ENCODE data around the gene SORCS2. TPM values are rescaled to one million over a fixed set of nuclear protein-coding genes. Genes with fewer than 3 reads are reported as not detected.

Gene SORCS2
- total and polyA plus RNA-seq, 3 donors from 2014 or later: 2.7 to 4.6 (median 2.9) TPM

DNA sequence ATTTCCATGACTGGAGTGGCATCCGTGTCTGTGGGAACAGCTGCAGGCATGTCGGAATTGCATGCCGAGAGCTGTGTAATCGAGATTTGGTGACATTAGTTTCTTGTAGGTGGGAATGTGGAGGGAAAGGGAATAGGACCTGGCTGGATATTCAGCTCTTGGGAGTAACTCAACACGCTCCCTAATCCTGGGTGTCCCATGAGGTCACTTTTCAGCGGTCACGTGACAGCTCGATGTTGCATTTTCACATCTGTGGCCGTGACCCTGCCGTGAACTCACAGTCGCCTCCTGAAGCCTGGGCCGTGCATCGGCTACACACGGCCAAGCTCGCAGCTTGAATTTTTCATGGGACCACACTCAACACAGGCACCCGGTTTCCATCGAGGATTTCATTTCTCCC lies 268.2 kb downstream of the SORCS2 start:
- WGBS, 2 donors: 35 to 36% methylated on average over 16 to 17 of the region's 17 CpGs
- no peaks in the 10 kb centered on the region for H3K36me3 ChIP-seq (ENCODE audit: low read depth, missing control alignments)
- intact Hi-C loops (cut with DNase I; ENCODE audit: low total_unique reads): no loop called here
- H3K27ac ChIP-seq: no peak overlapping the region
- TF ChIP-seq POLR2A (IDR thresholded peaks at IDR 0.05): no peak
- TF ChIP-seq, protein P1, sequence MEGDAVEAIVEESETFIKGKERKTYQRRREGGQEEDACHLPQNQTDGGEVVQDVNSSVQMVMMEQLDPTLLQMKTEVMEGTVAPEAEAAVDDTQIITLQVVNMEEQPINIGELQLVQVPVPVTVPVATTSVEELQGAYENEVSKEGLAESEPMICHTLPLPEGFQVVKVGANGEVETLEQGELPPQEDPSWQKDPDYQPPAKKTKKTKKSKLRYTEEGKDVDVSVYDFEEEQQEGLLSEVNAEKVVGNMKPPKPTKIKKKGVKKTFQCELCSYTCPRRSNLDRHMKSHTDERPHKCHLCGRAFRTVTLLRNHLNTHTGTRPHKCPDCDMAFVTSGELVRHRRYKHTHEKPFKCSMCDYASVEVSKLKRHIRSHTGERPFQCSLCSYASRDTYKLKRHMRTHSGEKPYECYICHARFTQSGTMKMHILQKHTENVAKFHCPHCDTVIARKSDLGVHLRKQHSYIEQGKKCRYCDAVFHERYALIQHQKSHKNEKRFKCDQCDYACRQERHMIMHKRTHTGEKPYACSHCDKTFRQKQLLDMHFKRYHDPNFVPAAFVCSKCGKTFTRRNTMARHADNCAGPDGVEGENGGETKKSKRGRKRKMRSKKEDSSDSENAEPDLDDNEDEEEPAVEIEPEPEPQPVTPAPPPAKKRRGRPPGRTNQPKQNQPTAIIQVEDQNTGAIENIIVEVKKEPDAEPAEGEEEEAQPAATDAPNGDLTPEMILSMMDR (IDR thresholded peaks at IDR 0.05): peak in 1 of 3 experiments; percentile 14
- peaks cover 18% of the 10 kb centered on the region for H3K4me1 ChIP-seq
- no peak overlapping the region for H3K4me3 ChIP-seq
- no peaks in the 10 kb centered on the region for H3K9me3 ChIP-seq
- peak; percentile 93 for DNase-seq
- no peaks in the 10 kb centered on the region for H3K27me3 ChIP-seq

DNA sequence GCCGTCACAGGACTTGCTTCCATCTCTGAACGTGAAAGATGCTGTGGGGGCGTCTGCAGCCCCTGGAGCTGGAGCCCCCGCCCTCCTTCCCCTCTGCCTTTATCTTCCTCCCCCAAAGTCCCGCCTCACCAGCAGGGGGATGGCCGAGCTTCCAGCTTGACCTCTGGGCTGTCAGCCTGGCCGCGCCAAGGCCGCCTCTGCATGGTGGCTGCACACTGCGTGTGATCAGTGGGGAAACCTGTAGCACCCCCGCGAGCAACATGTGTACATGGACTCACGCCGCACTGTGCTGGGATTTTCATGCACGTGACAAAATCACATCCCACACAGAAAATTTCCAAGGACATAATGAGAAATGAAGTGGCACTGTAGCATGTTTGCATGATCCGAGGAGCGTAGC lies 268.9 kb downstream of the SORCS2 start:
- WGBS, 2 donors: 38 to 49% methylated on average over 16 to 17 of the region's 17 CpGs
- Histone ChIP-seq H3K4me3 (no peak overlapping the region), H3K27ac (no peak overlapping the region), H3K4me1 (peaks cover 18% of the 10 kb centered on the region), H3K36me3 (ENCODE audit: low read depth, missing control alignments) (no peaks in the 10 kb centered on the region), H3K9me3 (no peaks in the 10 kb centered on the region), H3K27me3 (no peaks in the 10 kb centered on the region)
- TF ChIP-seq, protein P1 (IDR thresholded peaks at IDR 0.05): no peak
- TF ChIP-seq POLR2A (IDR thresholded peaks at IDR 0.05): no peak
- intact Hi-C loops (cut with DNase I; ENCODE audit: low total_unique reads): no loop called here
- DNase-seq: no peak

DNA sequence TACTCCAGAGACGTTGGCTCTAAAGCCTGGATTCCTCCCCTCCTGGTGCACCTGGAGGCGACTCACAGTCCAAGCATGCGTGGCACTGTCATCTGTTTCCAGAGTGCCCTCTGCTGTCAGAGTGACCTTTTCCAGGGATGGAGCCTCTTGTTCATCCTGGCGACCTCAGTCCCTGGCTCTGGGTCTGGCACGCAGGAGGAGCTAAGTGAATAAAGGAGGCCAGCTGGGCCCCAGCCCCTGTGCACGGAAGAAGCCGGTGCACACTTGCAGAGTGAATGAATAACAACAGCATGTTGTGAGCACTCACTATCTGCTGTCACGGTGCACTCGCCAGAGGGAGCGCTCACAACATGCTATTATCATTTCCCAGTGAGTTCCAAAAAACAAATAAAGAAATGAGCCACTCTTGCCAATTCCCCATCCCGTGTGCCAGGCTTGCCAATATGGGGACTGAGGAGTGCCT lies 270.2 kb downstream of the SORCS2 start:
- Histone ChIP-seq H3K36me3 (ENCODE audit: low read depth, missing control alignments) (no peaks in the 10 kb centered on the region), H3K4me1 (peaks cover 18% of the 10 kb centered on the region), H3K27me3 (no peaks in the 10 kb centered on the region), H3K27ac (no peak overlapping the region), H3K9me3 (no peaks in the 10 kb centered on the region), H3K4me3 (no peak overlapping the region)
- no peak for TF ChIP-seq POLR2A (IDR thresholded peaks at IDR 0.05)
- TF ChIP-seq, protein P1 (IDR thresholded peaks at IDR 0.05): peak in 2 of 3 experiments; percentile 7 to 22
- 47 to 48% methylated on average over 8 to 11 of the region's 11 CpGs for WGBS, 2 donors
- DNase-seq: peak; percentile 70
- intact Hi-C loops (cut with DNase I; ENCODE audit: low total_unique reads): no loop called here

DNA sequence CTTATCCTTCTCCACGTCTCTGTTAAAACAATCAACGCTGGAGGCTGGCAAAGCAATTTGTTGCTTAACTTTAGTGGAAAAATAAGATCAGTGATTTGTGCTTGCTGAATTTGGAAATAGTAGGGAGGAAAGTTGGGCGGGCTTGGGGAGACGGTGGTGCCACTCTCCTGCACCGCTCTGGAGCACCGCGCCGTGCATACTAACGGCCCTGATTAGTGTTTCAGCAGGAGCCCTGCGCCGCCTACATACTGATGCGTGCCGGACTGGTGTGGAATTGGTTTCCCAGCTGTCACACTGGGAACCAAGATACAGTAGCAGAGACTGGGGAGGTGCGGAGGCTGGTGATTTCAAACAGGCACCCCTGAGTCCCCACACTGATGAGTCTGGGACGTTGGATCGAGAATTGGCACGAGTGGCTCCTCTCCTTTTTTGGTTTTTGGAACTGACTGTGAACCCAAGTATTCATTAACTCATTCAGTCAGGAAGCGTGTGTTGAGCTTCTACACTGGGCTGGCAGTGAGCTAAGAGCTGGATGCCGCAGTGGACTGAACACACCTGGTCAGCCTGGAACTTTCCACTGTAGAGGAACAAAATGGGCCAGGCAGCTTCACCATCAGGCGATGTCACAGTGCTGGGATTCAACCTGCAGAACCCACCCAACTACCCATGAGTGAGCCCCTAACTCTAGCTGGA lies 271.4 kb downstream of the SORCS2 start:
- no peaks in the 10 kb centered on the region for H3K27me3 ChIP-seq
- no peak for DNase-seq
- H3K27ac ChIP-seq: no peak overlapping the region
- peaks cover 18% of the 10 kb centered on the region for H3K4me1 ChIP-seq
- intact Hi-C loops (cut with DNase I; ENCODE audit: low total_unique reads): no loop called here
- TF ChIP-seq, protein P1 (IDR thresholded peaks at IDR 0.05): no peak
- no peak for TF ChIP-seq POLR2A (IDR thresholded peaks at IDR 0.05)
- H3K4me3 ChIP-seq: no peak overlapping the region
- H3K36me3 ChIP-seq (ENCODE audit: low read depth, missing control alignments): no peaks in the 10 kb centered on the region
- no peaks in the 10 kb centered on the region for H3K9me3 ChIP-seq
- WGBS, 2 donors: 66 to 69% methylated on average over 19 to 20 of the region's 20 CpGs

DNA sequence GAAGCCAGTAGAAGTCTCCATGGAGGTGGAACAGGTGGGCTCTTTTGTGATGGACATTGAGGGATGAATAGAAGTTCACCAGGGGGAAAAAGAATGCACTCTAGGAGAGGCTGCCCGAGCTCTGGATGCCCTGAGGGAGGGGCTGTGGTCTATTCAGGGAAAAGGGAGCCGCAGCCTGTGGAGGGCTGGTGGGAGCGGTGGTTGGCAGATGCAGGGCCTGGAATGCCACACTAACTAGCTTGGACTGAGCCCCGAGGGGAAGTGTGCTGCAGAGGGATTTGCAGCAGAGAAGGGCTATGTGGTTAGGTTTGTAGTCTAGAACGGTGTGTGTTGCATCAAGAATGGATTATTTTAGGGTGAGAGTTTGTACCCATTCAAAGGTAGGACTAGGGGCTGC lies 271.9 kb downstream of the SORCS2 start:
- no peak overlapping the region for H3K4me3 ChIP-seq
- H3K9me3 ChIP-seq: no peaks in the 10 kb centered on the region
- intact Hi-C loops (cut with DNase I; ENCODE audit: low total_unique reads): no loop called here
- WGBS, 2 donors: 91 to 97% methylated on average over 5 of the region's 5 CpGs
- TF ChIP-seq, protein P1 (IDR thresholded peaks at IDR 0.05): no peak
- TF ChIP-seq POLR2A (IDR thresholded peaks at IDR 0.05): no peak
- no peak overlapping the region for H3K27ac ChIP-seq
- no peaks in the 10 kb centered on the region for H3K36me3 ChIP-seq (ENCODE audit: low read depth, missing control alignments)
- H3K4me1 ChIP-seq: peaks cover 18% of the 10 kb centered on the region
- H3K27me3 ChIP-seq: no peaks in the 10 kb centered on the region
- DNase-seq: no peak
